Activated CD4-positive, alpha-beta T cell treated with anti-CD3 and anti-CD28 coated beads for 4 hours (primary cell): ENCODE measurements around the gene UBE2H.
"Not testable (repeated sequence)": the region's sequence is repeated elsewhere in the genome, so short reads cannot be mapped to it uniquely, and the experiment has no call there.

Experiments
- DNase-seq, 2 donors: peaks; one replicate each; pipeline ENCODE4 v3.0.0-alpha.2; 2020

UBE2H gene

GRCh38 chr7:129841465-129841864, 111.3 kb downstream of the UBE2H start:
- no peak for DNase-seq

DNA sequence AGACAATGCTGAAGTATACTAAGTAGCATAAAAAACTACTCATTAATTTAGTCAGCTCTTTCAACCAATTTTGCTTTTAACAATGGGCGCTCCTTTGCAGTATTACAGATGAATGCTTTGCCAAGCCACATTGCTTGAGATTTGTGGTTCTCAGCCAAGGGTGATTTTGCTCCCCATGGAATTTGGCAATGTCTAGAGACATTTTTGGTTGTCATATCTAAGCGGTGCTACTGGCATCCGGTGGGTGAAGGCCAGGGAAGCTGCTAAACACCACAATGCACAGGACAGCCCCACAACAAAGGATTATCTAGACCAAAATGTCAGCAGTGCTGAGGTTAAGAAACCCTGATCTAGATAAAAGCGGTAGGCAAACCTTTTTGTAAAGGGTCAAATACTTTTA, 112.0 kb downstream of the UBE2H start:
- DNase-seq: no peak

DNA sequence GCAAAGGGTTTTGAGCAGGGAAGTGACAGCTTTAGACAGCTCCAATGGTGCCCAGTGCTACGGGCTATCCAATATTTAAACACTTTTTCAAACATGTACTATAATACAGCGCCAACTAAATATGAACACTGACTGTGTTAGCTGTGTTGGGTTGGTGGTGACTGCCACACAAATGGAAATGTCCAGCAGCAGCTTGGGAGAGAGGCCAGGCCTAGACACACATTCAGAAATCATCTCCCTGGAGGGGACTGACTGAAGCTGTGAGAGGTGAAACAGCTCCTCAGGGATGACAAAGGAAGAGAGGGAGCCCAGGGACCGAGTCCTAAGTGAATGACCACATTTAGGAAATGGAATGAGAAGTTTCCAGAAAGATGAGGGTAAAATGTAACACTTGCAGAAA, 115.8 kb downstream of the UBE2H start:
- no peak for DNase-seq

- no peak for DNase-seq
These were observed 117.2 kb downstream of the UBE2H start for GRCh38 chr7:129835569-129835968.

DNA sequence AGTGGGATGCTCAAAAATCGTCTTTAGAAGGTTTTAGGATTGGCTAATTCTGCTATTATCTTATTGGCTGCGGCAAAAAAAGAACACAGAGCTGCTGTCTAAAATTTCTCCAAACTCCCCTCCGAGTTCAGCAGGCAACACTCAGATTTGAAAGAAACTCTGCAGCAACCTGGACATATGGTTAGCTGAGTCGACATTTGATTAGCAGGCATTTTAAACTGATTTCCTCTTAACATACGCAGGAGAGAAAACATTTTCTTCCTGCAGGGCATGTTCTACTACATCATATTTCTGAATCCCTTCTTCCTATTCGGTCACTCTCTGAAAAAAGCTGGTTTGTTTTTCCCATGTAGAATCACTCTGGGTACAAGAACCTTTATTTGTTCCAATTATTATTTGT, 119.4 kb downstream of the UBE2H start:
- DNase-seq: not testable (repeated sequence)

GRCh38 chr7:129832701-129833227, 120.0 kb downstream of the UBE2H start:
- DNase-seq: no peak

DNA sequence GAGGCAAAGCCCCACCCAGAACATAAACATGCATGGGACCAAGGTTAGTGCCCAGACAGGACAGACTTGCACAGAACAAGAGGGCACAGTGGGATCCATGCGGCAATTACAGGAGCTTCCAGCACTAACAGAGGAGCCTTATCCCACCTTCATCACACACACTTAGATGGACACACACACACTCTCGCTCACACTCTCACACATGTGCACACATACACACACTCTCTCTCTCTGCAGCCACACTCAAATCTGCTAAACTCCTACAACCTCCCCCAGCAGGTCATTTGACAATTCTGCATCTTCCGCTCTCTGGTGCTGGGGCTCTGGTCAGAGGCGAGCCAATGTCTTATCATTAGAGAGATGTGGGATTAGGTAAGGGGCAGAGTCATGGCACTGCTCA, 120.5 kb downstream of the UBE2H start:
- no peak for DNase-seq

DNA sequence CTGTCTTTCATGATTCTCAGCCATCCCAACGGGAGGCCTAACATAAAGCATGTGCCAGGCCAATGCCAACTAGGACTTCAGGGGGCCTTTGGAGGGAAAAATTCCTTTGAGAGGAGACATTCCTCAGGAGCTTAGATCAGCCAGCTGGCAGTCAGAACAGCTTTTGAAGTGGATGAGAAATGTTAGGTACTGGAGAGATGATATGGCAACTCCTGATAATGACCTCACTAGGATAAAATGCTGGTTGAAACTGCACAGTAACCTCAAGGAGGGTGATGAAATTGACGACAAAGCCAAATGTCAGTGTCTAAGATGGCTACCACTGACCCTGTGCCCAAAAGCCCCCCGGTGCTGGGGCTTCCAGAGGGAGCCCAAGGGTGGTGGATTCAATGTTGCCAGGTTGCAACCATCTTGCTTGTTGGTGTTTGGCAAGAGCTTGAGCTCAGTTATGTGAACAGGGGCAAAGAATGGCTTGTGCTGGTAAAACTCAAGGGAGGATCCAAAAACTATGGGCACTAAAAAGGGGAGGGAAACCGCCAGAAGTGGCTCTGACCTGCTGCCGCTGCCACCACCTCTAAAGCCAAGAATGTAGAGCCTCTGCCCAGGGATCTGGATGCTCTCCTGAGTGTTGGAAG, 121.2 kb downstream of the UBE2H start:
- no peak for DNase-seq

DNA sequence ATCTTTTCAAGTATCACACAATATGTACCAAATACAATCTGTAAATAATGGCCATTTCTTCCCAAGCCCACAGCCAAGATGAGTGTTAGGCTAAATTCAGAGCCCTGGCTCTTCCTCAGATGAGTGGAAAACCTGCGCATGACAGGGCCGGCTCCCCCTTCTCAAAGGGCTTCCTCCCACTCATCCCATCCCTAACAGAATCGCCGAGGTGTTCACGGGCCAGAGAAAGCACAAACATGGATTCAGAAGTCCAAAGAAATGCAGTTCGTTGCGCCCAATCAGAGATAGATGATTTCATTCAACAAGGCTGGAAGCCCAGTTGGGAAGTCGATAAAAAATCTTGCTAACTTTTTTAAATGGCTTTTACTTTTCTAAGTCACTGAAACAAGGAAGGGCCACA, 121.8 kb downstream of the UBE2H start:
- DNase-seq: no peak

DNA sequence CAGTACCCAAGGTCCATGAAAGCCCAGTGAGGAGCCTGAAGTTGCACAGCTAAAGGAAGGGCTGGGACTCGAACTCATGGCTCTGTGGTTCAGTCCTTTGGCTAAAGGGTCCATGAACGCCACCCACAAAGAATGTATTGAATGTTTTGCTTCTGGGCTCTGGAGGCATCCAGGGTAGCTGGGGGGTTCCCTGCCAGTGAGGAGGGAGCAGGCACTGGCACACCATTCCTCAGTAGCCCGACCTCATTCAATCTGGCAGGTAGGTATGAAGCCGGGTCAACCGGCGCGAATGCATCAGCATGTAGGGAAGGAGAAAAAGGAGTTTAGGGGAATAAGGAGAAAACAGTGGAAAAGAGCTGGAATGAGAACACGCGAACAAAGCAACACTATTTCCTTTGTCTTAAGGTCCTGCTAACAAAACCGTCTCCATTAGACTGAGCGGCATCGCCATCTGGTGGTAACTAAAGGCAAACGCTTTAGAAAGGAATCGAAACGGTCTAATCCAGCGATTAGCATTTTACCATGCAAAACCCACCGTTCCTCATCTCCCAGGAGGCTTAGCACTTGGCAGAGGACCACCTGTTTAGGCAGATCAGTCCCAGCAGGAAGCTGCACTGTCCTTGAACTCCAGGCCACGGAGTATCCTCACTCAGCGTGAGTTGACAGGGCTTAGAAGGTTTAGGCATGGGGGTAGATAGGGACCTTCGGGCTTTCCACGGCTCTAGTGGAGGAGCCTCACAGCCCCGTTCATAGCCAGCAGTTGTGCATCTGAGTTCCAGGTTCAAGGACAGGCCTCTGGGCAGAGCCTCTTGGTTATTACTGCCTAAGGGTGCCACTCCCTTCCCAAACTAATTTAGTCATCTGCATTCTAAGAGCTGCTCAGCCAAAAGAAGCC, 122.8 kb downstream of the UBE2H start:
- DNase-seq: peak; percentile 49 to 53

- DNase-seq: no peak
These were observed 123.6 kb downstream of the UBE2H start for GRCh38 chr7:129828989-129829736.

DNA sequence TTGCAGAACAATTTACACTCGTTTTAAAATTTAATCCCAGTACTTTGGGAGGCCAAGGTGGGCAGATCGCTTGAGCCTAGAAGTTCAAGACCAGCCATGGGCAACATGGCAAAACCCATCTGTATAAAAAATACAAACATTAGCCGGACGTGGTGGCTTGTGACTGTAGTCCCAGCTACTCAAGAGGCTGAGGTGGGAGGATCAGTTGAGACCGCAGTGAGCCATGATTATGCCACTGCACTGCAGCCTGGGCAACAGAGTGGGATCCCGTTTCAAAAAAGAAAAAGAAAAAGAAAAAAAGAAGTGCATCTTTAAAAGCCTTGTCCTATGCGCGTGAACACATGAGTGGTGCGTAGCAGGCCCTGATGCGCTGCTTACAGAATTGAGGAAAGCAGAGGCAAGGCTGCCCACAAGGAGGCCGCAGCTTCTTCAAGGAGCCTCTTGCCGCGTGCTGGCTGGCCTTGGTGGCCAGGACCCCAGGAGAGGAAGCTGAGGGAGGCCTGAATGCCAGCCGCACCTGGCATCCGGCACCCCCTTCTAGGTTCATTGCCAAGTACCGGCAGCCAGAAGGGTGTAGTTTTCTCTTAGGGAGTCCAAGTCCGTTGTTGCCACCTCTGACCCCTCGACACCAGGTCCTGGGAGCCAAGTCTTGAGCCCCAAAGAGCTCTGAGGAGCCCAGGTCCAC, 124.5 kb downstream of the UBE2H start:
- no peak for DNase-seq

- DNase-seq: no peak
These were observed 125.2 kb downstream of the UBE2H start for GRCh38 chr7:129827467-129827990.

DNA sequence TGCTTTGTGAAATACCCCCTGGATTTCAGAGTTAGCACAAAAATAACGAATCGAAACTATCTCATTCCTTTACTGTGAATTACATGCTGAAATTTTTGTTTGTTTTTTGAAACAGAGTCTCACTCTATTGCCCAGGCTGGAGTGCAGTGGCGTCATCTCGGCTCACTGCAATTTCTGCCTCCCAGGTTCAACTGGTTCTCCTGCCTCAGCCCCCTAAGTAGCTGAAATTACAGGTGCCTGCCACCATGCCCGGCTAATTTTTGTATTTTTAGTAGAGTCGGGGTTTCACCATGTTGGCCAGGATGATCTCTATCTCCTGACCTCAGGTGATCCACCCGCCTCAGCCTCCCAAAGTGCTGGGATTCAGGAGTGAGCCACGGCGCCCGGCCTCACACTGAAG, 125.9 kb downstream of the UBE2H start:
- DNase-seq: not testable (repeated sequence)

DNA sequence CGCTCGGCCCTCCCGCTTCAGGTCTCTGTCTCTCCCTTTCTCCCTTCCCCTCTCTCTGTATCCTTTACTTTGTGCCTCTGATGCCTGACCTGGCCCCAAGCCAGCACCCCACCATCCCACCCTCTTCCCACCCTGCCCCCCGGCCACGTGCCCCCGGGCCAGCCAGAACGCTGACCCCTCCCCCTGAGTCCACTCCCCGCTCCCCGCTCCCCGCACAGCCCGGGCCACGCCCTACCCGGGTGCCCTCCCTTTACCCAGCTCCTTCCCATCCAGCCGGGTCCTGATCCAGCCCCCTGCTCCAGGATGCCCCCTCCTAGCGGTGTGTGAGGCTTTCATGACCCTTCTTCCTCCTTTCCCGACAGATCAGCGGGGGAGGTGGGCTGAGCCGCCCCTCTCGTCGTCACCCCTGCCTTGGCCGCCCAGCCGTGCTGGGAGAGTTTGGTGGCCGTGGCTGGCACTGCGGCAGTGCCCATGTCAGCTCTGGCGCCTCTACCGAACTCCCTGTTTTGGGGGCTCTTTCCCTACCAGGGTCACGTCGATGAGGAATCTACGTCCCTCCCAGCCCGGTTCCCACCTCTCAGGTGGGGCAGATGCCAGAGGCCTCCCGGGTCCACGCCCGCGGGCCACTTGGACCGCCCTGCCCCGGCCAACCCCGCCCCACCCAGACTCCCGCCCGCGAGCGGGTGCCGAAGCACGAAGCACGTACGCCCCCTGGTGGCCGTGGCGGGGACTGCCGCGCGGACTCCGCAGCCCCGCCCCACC, 127.4 kb downstream of the UBE2H start:
- DNase-seq: peak; percentile 85 to 88

DNA sequence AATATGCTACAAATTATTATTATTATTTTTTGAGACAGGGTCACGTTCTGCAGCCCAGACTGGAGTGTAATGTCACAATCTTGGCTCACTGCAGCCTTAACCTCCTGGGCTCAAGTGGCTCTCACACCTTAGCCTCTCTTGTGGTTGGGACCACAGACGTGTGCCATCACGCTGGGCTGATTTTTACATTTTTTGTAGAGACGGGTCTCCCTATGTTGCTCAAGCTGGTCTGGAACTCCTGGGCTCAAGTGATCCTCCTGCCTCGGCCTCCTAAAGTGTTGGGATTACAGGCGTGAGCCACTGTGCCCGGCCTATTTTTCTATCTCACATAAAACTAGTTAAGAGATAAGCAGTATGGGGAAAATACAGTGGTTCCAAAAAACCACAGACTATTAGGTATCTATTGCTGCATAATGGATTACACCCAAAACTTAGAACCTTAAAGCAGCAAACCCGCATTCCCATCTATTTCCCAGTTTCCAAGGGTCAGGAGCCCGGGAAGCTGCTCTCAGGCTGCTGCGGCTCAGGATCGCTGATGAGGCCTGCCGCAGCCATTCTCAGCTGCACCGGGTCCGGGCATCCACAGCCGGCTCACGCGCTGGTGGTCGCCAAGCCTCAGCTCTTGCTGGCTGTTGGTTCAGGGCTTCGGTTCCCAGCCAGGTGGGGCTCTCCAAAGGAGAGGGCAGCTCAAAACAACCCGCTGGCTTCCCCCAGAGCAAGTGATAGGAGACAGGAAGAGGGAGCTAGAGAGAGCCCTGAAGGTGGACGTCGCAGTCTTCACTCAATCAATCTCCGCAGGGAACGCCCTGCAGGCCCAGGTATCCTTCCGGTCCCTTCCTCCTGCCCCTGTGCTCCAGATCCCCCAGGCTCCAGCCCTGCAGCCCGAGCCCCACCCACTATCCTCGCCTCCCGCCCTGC, 128.2 kb downstream of the UBE2H start:
- DNase-seq: no peak

DNA sequence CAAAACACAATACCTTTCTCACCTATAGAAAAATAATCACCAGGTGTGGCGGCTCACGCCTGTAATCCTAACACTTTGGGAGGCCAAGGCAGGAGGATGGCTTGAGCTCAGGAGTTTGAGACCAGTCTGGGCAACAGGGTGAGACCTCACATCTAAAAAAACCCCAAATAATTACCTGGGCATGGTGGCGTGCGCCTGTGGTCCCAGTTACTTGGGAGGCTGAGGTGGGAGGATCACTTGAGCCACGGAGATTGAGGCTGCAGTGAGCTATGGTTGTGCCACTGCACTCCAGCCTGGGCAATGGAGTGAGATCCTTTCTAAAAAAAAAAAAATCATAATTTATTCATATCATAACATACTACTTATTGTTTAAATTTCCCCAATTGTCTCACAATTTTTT, 129.6 kb downstream of the UBE2H start:
- DNase-seq: not testable (repeated sequence)

DNA sequence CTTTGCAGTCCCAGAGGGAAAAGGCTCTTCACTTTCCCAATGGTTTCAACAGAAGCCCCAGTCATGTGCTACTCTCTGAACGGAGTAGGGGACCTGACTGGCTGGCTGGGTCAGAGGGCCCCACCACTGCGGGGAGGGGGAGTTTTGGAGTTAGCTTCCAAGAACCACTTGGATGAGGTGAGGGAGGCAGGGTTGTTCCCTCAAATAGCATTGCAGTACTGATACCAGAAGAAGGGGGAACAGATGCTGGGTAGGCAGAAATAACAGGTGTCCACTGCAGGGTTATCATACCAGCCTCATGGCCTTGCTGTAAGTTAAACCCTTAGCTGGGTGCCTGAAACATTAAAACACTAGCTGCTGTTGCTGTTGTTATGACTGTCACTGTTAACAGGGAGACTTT, 131.3 kb downstream of the UBE2H start:
- no peak for DNase-seq

DNA sequence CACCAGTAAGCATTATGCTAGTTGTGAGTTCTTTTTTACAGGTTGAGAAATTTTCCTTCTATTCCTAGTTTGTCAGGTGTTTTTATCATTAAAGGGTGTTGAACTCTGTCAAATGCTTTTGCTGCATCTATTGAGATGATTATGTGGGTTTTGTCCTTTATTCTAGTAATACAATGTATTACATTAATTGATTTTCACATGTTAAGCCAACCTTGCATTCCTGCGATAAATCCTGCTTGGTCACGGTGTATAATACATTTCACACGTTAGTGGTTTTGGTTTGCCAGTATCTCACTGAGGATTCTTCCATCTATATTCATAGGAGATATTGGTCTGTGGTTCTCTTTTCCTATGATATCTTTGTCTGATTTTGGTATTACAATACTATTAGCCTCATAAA, 136.0 kb downstream of the UBE2H start:
- no peak for DNase-seq

GRCh38 chr7:129807863-129808262, 144.9 kb downstream of the UBE2H start:
- DNase-seq: no peak
